GM20000 (cell line): Measurements from ENCODE around the gene SNTN.

Experiments
- DNase-seq: peaks from one replicate; pipeline ENCODE4 v3.0.0; 2012; ENCODE audit warnings: low spot score
- CTCF ChIP-seq: IDR thresholded peaks from 2 replicates; pipeline ENCODE4 v1.5.1; 2012; ENCODE audit warnings: mild to moderate bottlenecking, control low read depth; ENCODE audit errors: extremely low read depth, missing control alignments

The SNTN gene

GRCh38 chr3:63689285-63689684 is 36.8 kb downstream of the SNTN start:
- TF ChIP-seq CTCF, result no peak
- no peak for DNase-seq

- no peak for TF ChIP-seq CTCF
- DNase-seq, result no peak
Observed at GRCh38 chr3:63693351-63693750, 40.9 kb downstream of the SNTN start.

GRCh38 chr3:63705092-63705645 is 52.7 kb downstream of the SNTN start:
- no peak for DNase-seq
- no peak for TF ChIP-seq CTCF

- DNase-seq, result no peak
- no peak for TF ChIP-seq CTCF
Observed at GRCh38 chr3:63706321-63707085, 54.0 kb downstream of the SNTN start.

GRCh38 chr3:63707731-63708130 is 55.3 kb downstream of the SNTN start:
- DNase-seq, result no peak
- TF ChIP-seq CTCF, result no peak

- DNase-seq, result no peak
- no peak for TF ChIP-seq CTCF
Observed at GRCh38 chr3:63709576-63709975, 57.1 kb downstream of the SNTN start.
